ENCODE results near the gene CUL2.

- TF ChIP-seq, protein P1, sequence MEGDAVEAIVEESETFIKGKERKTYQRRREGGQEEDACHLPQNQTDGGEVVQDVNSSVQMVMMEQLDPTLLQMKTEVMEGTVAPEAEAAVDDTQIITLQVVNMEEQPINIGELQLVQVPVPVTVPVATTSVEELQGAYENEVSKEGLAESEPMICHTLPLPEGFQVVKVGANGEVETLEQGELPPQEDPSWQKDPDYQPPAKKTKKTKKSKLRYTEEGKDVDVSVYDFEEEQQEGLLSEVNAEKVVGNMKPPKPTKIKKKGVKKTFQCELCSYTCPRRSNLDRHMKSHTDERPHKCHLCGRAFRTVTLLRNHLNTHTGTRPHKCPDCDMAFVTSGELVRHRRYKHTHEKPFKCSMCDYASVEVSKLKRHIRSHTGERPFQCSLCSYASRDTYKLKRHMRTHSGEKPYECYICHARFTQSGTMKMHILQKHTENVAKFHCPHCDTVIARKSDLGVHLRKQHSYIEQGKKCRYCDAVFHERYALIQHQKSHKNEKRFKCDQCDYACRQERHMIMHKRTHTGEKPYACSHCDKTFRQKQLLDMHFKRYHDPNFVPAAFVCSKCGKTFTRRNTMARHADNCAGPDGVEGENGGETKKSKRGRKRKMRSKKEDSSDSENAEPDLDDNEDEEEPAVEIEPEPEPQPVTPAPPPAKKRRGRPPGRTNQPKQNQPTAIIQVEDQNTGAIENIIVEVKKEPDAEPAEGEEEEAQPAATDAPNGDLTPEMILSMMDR (IDR thresholded peaks at IDR 0.05 in 8 of 11, conservative IDR thresholded peaks at IDR 0.05 in 3 of 11) = no peak
- TF ChIP-seq POLR2A (IDR thresholded peaks at IDR 0.05) = no peak
- no peak for TF ChIP-seq POLR2AphosphoS5 (IDR thresholded peaks at IDR 0.05)
Observed at GRCh38 chr10:35091994-35092790, 2.1 kb upstream of the CUL2 start.

All from spleen (tissue), 7 donors.